GM12878 (cell line): ENCODE measurements around the gene WIPF1. TPM values are rescaled to one million over a fixed set of nuclear protein-coding genes. Genes with fewer than 3 reads are reported as not detected.

ENCODE experiments used
- ATAC-seq: fragments of 200-7000 bp; cut with Tn5 transposase; 3 replicates; pipeline ENCODE4 v1.9.1; 2020; ENCODE audit warnings: mild to moderate bottlenecking, moderate library complexity
- BruUV-seq: library from RNA; stranded (reverse); fragments of 400-500 nt; replicated peaks from 2 replicates; lab custom pipeline; 2021; lab: Mats Ljungman, UMichigan
- CTCF ChIA-PET: fragments of 300-600 bp; sonication (Branson Sonifier 250); formaldehyde crosslinking; extraction: SDS; loops from one replicate; lab custom pipeline; 2021; ENCODE audit warnings: inconsistent platforms; lab: Yijun Ruan, JAX
- POLR2A ChIA-PET: fragments of 350-600 bp; formaldehyde crosslinking; extraction: SDS; loops from one replicate; lab custom pipeline; 2021; ENCODE audit warnings: inconsistent platforms; lab: Charles Lee
- RAD21 ChIA-PET: fragments of 300-600 bp; sonication (Branson Sonifier 250); formaldehyde crosslinking; loops from one replicate; lab custom pipeline; 2023; ENCODE audit warnings: antibody characterized with exemption; ENCODE audit not compliant: unreplicated experiment; lab: Charles Lee
- SMC1A ChIA-PET: fragments of 300-600 bp; sonication (Branson Sonifier 250); formaldehyde crosslinking; loops from one replicate; lab custom pipeline; 2023; ENCODE audit not compliant: unreplicated experiment, uncharacterized antibody; lab: Charles Lee
- DNase-seq: peaks from one replicate; pipeline ENCODE4 v3.0.0-alpha.2; 2011; ENCODE audit warnings: low read depth, low spot score
- FAIRE-seq: peaks from 3 replicates; lab custom pipeline; 2011; peaks lifted over from hg19 to GRCh38; lab: Jason Lieb, UNC
- H2AFZ ChIP-seq: 2 replicates; pipeline ENCODE4 v1.6.0; 2011; ENCODE audit warnings: low read depth, low read length, control low read depth; ENCODE audit not compliant: control insufficient read depth
- H3K27ac ChIP-seq: 2 replicates; pipeline ENCODE4 v1.5.1; 2011; ENCODE audit warnings: control low read depth; ENCODE audit not compliant: control insufficient read depth, insufficient read depth
- H3K27me3 ChIP-seq, 2 experiments: replicated peaks in 1 of 2; 2 replicates each; pipeline versions ENCODE4 v1.6.0 to v1.6.1; 2011; ENCODE audit warnings: low read length in 1 of 2; ENCODE audit not compliant: control insufficient read depth in 2 of 2, insufficient read depth in 2 of 2
- H3K36me3 ChIP-seq, 2 experiments: 2 replicates each; pipeline ENCODE4 v1.5.1; 2011; ENCODE audit warnings: low read length in 1 of 2; ENCODE audit not compliant: control insufficient read depth in 2 of 2, insufficient read depth in 2 of 2
- H3K4me1 ChIP-seq: 2 replicates; pipeline ENCODE4 v1.6.1; 2011; ENCODE audit warnings: mild to moderate bottlenecking, low read length, moderate library complexity, mixed read lengths; ENCODE audit not compliant: control insufficient read depth, insufficient read depth
- H3K4me2 ChIP-seq: 2 replicates; pipeline ENCODE4 v1.6.0; 2011; ENCODE audit warnings: control low read depth; ENCODE audit not compliant: control insufficient read depth, insufficient read depth
- H3K4me3 ChIP-seq: fragments of 200-600 bp; sonication (generic); 2 replicates; pipeline ENCODE4 v1.5.1; 2016
- H3K79me2 ChIP-seq: 2 replicates; pipeline ENCODE4 v1.6.0; 2011; ENCODE audit warnings: low read length; ENCODE audit not compliant: control insufficient read depth, insufficient read depth
- H3K9ac ChIP-seq: 2 replicates; pipeline ENCODE4 v1.8.0; 2011; ENCODE audit warnings: low read length, control low read depth, mixed read lengths; ENCODE audit not compliant: control insufficient read depth, insufficient read depth
- H3K9me3 ChIP-seq: replicated peaks from 3 replicates; pipeline ENCODE4 v1.5.1; 2011; ENCODE audit warnings: mild to moderate bottlenecking, low read length; ENCODE audit not compliant: control insufficient read depth, insufficient read depth
- H4K20me1 ChIP-seq: 2 replicates; pipeline ENCODE4 v1.6.0; 2011; ENCODE audit not compliant: control insufficient read depth, insufficient read depth
- CHD4 ChIP-seq: fragments of 200-600 bp; sonication (generic); IDR thresholded peaks from 2 replicates; pipeline ENCODE4 v1.6.1; 2016; ENCODE audit warnings: mild to moderate bottlenecking
- DPF2 ChIP-seq: fragments of 450-650 bp; IDR thresholded peaks from 2 replicates; pipeline ENCODE4 v1.6.1; 2017; ENCODE audit warnings: mild to moderate bottlenecking
- HDAC2 ChIP-seq: fragments of 200-600 bp; sonication (generic); IDR thresholded peaks from 2 replicates; pipeline ENCODE4 v1.6.1; 2017
- HDGF ChIP-seq: fragments of 450-650 bp; IDR thresholded peaks from 2 replicates; pipeline ENCODE4 v1.6.1; 2016; ENCODE audit warnings: antibody characterized with exemption
- JUNB ChIP-seq: IDR thresholded peaks from 2 replicates; pipeline ENCODE4 v1.6.1; 2016; ENCODE audit warnings: antibody characterized with exemption, mild to moderate bottlenecking
- KAT2A ChIP-seq: conservative IDR thresholded peaks from 2 replicates; pipeline ENCODE4 v1.6.1; 2011; ENCODE audit warnings: low read depth, low read length; ENCODE audit not compliant: control insufficient read depth
- KLF5 ChIP-seq: fragments of 450-650 bp; IDR thresholded peaks from 2 replicates; pipeline ENCODE4 v1.6.1; 2014; ENCODE audit warnings: mild to moderate bottlenecking; ENCODE audit not compliant: partially characterized antibody
- NR2F1 ChIP-seq: fragments of 450-650 bp; conservative IDR thresholded peaks from 2 replicates; pipeline ENCODE4 v1.6.1; 2017; ENCODE audit warnings: mild to moderate bottlenecking
- PAX8 ChIP-seq: fragments of 450-650 bp; IDR thresholded peaks from 2 replicates; pipeline ENCODE4 v1.6.1; 2017; ENCODE audit warnings: mild to moderate bottlenecking, moderate library complexity
- RAD21 ChIP-seq: IDR thresholded peaks from 2 replicates; pipeline ENCODE4 v1.6.1; 2011; ENCODE audit warnings: mild to moderate bottlenecking, low read depth, low read length, moderate library complexity; ENCODE audit not compliant: insufficient read depth
- SP1 ChIP-seq: IDR thresholded peaks from one replicate; pipeline ENCODE4 v1.6.1; 2011; ENCODE audit warnings: low read depth, low read length
- SUZ12 ChIP-seq: fragments of 200-600 bp; sonication (generic); IDR thresholded peaks from one replicate; pipeline ENCODE4 v1.6.1; 2018; ENCODE audit warnings: antibody characterized with exemption, mild to moderate bottlenecking; ENCODE audit not compliant: unreplicated experiment
- TCF3 ChIP-seq: IDR thresholded peaks from 2 replicates; pipeline ENCODE4 v1.6.1; 2012; ENCODE audit warnings: low read depth, mild to moderate bottlenecking, low read length, borderline replicate concordance; ENCODE audit not compliant: insufficient read depth
- YY1 ChIP-seq: IDR thresholded peaks from 2 replicates; pipeline ENCODE4 v1.6.1; 2011; ENCODE audit warnings: low read depth, mild to moderate bottlenecking, low read length
- ZBED1 ChIP-seq: IDR thresholded peaks from 2 replicates; pipeline ENCODE4 v1.6.1; 2016; ENCODE audit warnings: borderline replicate concordance
- WGBS: methylation state at CpG from one replicate; pipeline ENCODE4 v1.1.6; 2016; ENCODE audit warnings: low lambda C conversion rate; ENCODE audit not compliant: insufficient replicate concordance, insufficient coverage; ENCODE audit errors: missing lambda C conversion rate; 5-methylcytosine and 5-hydroxymethylcytosine counted together
- in situ Hi-C: fragments of 300-500 bp; cut with MboI; formaldehyde crosslinking; loops from 9 replicates; pipeline ENCODE4 v1.14.3; 2018; ENCODE audit warnings: mixed read lengths
- intact Hi-C: fragments of 100-400 bp; cut with micrococcal nuclease; formaldehyde crosslinking; loops from one replicate; pipeline ENCODE4 v1.14.2; 2022; ENCODE audit not compliant: unreplicated experiment
- polyA plus RNA-seq, 11 experiments: library from polyadenylated mRNA; depleted of rRNA in 4 of 11; unstranded in 6 of 11; stranded (reverse) in 5 of 11; fragments of >200 nt; fragmentation: Nextera tagmentation in 4 of 11; fragmentation: Illumina TruSeq in 1 of 11; extraction: Ambion mirVana in 4 of 11; extraction: Trizol in 1 of 11; gene quantifications; 1 replicate in 1 of 11; 2 replicates in 10 of 11; pipeline versions ENCODE4 v1.2.1 to v1.2.3, GENCODE V29; 2011 to 2016; ENCODE audit warnings: inconsistent platforms in 2 of 11, missing spikeins in 2 of 11, low read depth in 1 of 11
- total RNA-seq, 4 experiments: library from RNA; depleted of rRNA in 3 of 4; stranded (reverse); fragments of >200 nt in 3 of 4; fragmentation: Illumina TruSeq in 1 of 4; extraction: Trizol in 1 of 4; gene quantifications; 2 replicates each; pipeline versions ENCODE4 v1.2.1 to v1.2.3, GENCODE V29; 2013 to 2021
- TF ChIP-seq, protein P1 (sequence below): fragments of 450-650 bp; IDR thresholded peaks from 2 replicates; pipeline ENCODE4 v1.6.1; 2016; ENCODE audit warnings: mild to moderate bottlenecking
- TF ChIP-seq, protein P2 (sequence below): fragments of 450-650 bp; IDR thresholded peaks from 2 replicates; pipeline ENCODE4 v1.6.1; 2017; ENCODE audit warnings: mild to moderate bottlenecking, low read depth, inconsistent platforms; ENCODE audit not compliant: poor library complexity, severe bottlenecking
- TF ChIP-seq, protein P3 (sequence below): fragments of 450-650 bp; IDR thresholded peaks from 2 replicates; pipeline ENCODE4 v1.6.1; 2014; ENCODE audit warnings: mild to moderate bottlenecking
- TF ChIP-seq, protein P4 (sequence below): fragments of 450-650 bp; conservative IDR thresholded peaks from 2 replicates; pipeline ENCODE4 v1.6.1; 2017; ENCODE audit warnings: mild to moderate bottlenecking, moderate library complexity

Gene WIPF1
- total and polyA plus RNA-seq, 10 of the 15 experiments (the other 5 are each of a cell fraction or from before 2014, with no cell fraction given): 23.1 to 188 (median 68.9) TPM

DNA sequence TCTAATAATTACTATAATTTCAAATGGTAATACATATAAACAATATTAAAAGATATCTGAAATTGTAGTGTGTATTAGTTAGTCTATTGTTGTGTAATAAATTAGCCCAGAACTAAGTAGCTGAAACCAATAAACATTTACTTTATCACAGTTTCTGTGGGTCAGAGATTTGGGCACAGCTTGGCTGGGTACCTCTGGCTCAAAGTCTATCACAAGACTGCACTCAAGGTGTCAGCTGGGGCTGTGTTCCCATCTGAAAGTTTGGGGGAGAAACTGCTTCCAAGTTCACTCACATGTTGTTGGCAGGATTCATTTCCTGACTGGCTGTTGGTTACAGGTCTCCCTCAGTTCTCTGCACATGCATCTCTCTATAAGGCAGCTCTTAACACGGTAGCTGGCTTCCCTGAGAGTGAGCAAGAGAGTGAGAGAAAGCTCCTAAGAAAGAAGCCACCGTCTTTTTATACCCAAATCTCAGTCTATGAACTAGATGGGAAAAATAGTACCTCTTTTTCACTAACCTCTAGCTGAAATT is 25.6 kb upstream of the WIPF1 start:
- ATAC-seq: peak; percentile 54
- no peaks in the 10 kb centered on the region; the same call in 1 of the 2 replicates for H3K79me2 ChIP-seq
- H3K9me3 ChIP-seq: no peaks in the 10 kb centered on the region
- CTCF ChIA-PET: interaction anchor here (0.9 to 2.6 kb wide), 11 partner anchors 9 to 75 kb away, joined by 3 to 13 read pairs (median 5); partner anchors contain the start of gene WIPF1
- FAIRE-seq: no peak
- in situ Hi-C loops: no loop called here
- SMC1A ChIA-PET: interaction anchor here (0.9 to 16.0 kb wide), 9 partner anchors 10 to 130 kb away, joined by 3 to 512 read pairs (median 3); partner anchors contain the start of gene WIPF1
- no peak for DNase-seq
- H3K4me1 ChIP-seq: peaks cover under 1% of the 10 kb centered on the region
- H3K4me3 ChIP-seq: no peak overlapping the region
- no TSS peak for BruUV-seq
- WGBS: 42% methylated on average over 2 of the region's 2 CpGs
- H3K4me2 ChIP-seq: no peak overlapping the region
- H3K9ac ChIP-seq: no peak overlapping the region
- TF ChIP-seq HDGF: no peak
- no peak for TF ChIP-seq NR2F1
- TF ChIP-seq, protein P1, sequence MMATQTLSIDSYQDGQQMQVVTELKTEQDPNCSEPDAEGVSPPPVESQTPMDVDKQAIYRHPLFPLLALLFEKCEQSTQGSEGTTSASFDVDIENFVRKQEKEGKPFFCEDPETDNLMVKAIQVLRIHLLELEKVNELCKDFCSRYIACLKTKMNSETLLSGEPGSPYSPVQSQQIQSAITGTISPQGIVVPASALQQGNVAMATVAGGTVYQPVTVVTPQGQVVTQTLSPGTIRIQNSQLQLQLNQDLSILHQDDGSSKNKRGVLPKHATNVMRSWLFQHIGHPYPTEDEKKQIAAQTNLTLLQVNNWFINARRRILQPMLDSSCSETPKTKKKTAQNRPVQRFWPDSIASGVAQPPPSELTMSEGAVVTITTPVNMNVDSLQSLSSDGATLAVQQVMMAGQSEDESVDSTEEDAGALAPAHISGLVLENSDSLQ: no peak
- no peak for TF ChIP-seq HDAC2
- TF ChIP-seq, protein P2, sequence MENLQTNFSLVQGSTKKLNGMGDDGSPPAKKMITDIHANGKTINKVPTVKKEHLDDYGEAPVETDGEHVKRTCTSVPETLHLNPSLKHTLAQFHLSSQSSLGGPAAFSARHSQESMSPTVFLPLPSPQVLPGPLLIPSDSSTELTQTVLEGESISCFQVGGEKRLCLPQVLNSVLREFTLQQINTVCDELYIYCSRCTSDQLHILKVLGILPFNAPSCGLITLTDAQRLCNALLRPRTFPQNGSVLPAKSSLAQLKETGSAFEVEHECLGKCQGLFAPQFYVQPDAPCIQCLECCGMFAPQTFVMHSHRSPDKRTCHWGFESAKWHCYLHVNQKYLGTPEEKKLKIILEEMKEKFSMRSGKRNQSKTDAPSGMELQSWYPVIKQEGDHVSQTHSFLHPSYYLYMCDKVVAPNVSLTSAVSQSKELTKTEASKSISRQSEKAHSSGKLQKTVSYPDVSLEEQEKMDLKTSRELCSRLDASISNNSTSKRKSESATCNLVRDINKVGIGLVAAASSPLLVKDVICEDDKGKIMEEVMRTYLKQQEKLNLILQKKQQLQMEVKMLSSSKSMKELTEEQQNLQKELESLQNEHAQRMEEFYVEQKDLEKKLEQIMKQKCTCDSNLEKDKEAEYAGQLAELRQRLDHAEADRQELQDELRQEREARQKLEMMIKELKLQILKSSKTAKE: no peak
- no peak for TF ChIP-seq ZBED1
- TF ChIP-seq KLF5: no peak
- TF ChIP-seq KAT2A: no peak
- TF ChIP-seq PAX8: no peak
- TF ChIP-seq TCF3: no peak
- no peak for TF ChIP-seq JUNB
- TF ChIP-seq DPF2: no peak
- no peak for TF ChIP-seq SUZ12
- no peak for TF ChIP-seq YY1
- TF ChIP-seq, protein P3, sequence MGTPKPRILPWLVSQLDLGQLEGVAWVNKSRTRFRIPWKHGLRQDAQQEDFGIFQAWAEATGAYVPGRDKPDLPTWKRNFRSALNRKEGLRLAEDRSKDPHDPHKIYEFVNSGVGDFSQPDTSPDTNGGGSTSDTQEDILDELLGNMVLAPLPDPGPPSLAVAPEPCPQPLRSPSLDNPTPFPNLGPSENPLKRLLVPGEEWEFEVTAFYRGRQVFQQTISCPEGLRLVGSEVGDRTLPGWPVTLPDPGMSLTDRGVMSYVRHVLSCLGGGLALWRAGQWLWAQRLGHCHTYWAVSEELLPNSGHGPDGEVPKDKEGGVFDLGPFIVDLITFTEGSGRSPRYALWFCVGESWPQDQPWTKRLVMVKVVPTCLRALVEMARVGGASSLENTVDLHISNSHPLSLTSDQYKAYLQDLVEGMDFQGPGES: no peak
- TF ChIP-seq SP1: no peak
- no peak for TF ChIP-seq RAD21
- TF ChIP-seq, protein P4, sequence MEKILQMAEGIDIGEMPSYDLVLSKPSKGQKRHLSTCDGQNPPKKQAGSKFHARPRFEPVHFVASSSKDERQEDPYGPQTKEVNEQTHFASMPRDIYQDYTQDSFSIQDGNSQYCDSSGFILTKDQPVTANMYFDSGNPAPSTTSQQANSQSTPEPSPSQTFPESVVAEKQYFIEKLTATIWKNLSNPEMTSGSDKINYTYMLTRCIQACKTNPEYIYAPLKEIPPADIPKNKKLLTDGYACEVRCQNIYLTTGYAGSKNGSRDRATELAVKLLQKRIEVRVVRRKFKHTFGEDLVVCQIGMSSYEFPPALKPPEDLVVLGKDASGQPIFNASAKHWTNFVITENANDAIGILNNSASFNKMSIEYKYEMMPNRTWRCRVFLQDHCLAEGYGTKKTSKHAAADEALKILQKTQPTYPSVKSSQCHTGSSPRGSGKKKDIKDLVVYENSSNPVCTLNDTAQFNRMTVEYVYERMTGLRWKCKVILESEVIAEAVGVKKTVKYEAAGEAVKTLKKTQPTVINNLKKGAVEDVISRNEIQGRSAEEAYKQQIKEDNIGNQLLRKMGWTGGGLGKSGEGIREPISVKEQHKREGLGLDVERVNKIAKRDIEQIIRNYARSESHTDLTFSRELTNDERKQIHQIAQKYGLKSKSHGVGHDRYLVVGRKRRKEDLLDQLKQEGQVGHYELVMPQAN: no peak
- no peak for TF ChIP-seq CHD4
- TF ChIP-seq, all 136 proteins: peak for 0
- POLR2A ChIA-PET: interaction anchor here (0.6 to 3.5 kb wide), 10 partner anchors 10 to 130 kb away, joined by 3 to 27 read pairs (median 4); no protein-coding TSS in a partner anchor
- no peaks in the 10 kb centered on the region for H3K27me3 ChIP-seq
- RAD21 ChIA-PET: interaction anchor here (0.9 to 2.3 kb wide), 10 partner anchors 10 to 65 kb away, joined by 3 to 34 read pairs (median 6); no protein-coding TSS in a partner anchor
- peaks cover 1 to 2% of the 10 kb centered on the region in 2 experiments; a peak in 1 of 4 replicates for H3K36me3 ChIP-seq
- H2AFZ ChIP-seq: no peak overlapping the region
- intact Hi-C loops: no loop called here
- H4K20me1 ChIP-seq: no peaks in the 10 kb centered on the region
- H3K27ac ChIP-seq: no peak overlapping the region
